Cardiac fibroblast (primary cell): ENCODE results near the gene SIRT2.

ENCODE experiments used
- DNase-seq, 2 donors: peaks; one replicate each; pipeline versions ENCODE4 v3.0.0 to v3.0.0-alpha.2; 2010; ENCODE audit warnings: low read depth in 2 of 2
- H3K4me3 ChIP-seq, 2 donors: replicated peaks in 1 of 2; 1 replicate in 1 of 2; 2 replicates in 1 of 2; pipeline ENCODE4 v1.5.1; 2011; ENCODE audit warnings: low read depth in 2 of 2, low read length in 2 of 2, mild to moderate bottlenecking in 2 of 2, moderate library complexity in 1 of 2
- CTCF ChIP-seq: IDR thresholded peaks from one replicate; pipeline ENCODE4 v1.5.1; 2011; ENCODE audit warnings: low read depth, mild to moderate bottlenecking, low read length, inconsistent platforms

The SIRT2 gene

GRCh38 chr19:38883286-38883685 lies 16.1 kb downstream of the SIRT2 start:
- TF ChIP-seq CTCF, result no peak
- no peak overlapping the region for H3K4me3 ChIP-seq
- DNase-seq, result no peak

- H3K4me3 ChIP-seq, result no peak overlapping the region
- TF ChIP-seq CTCF, result no peak
- DNase-seq, result no peak
Measured at GRCh38 chr19:38880882-38881609, 18.4 kb downstream of the SIRT2 start.

GRCh38 chr19:38880076-38880881 lies 19.1 kb downstream of the SIRT2 start:
- TF ChIP-seq CTCF, result no peak
- no peak overlapping the region for H3K4me3 ChIP-seq
- no peak for DNase-seq

- H3K4me3 ChIP-seq, result no peak overlapping the region
- TF ChIP-seq CTCF, result no peak
- no peak for DNase-seq
Measured at GRCh38 chr19:38879400-38879751, 20.0 kb downstream of the SIRT2 start.

GRCh38 chr19:38878575-38879399 lies 20.6 kb downstream of the SIRT2 start:
- TF ChIP-seq CTCF, result no peak
- no peak for DNase-seq
- no peak overlapping the region for H3K4me3 ChIP-seq

GRCh38 chr19:38877781-38878574 lies 21.4 kb downstream of the SIRT2 start, which contains the start of gene RINL:
Gene RINL, minus strand, starts transcription at chr19:38878275. Its CDS starts 1,533 bp downstream, at chr19:38876742.
- no peak within 1 kb of the TSS for H3K4me3 ChIP-seq
- no peak for TF ChIP-seq CTCF
- no peak for DNase-seq
